CD8-positive, alpha-beta memory T cell (primary cell): ENCODE measurements around the gene LYPLA2. TPM values are rescaled to one million over a fixed set of nuclear protein-coding genes. Genes with fewer than 3 reads are reported as not detected.

ENCODE experiments used
- CTCF ChIA-PET: fragments of 350-600 bp; sonication (Branson Sonifier 250); formaldehyde crosslinking; loops from one replicate; lab custom pipeline; 2021; ENCODE audit warnings: antibody characterized with exemption; lab: Charles Lee
- POLR2A ChIA-PET: fragments of 350-600 bp; sonication (Branson Sonifier 250); formaldehyde crosslinking; loops from one replicate; lab custom pipeline; 2021; ENCODE audit warnings: antibody characterized with exemption; lab: Charles Lee
- DNase-seq, 5 donors: peaks; one replicate each; pipeline versions ENCODE4 v3.0.0 to v3.0.0-alpha.2; 2020 to 2022; ENCODE audit warnings: mixed read lengths in 1 of 5
- H3K27ac ChIP-seq: one replicate; pipeline ENCODE4 v1.7.0; 2013; ENCODE audit warnings: low read depth, mild to moderate bottlenecking, low read length, moderate library complexity
- H3K27me3 ChIP-seq: 2 replicates; pipeline ENCODE4 v1.7.0; 2013; ENCODE audit warnings: low read length, mild to moderate bottlenecking; ENCODE audit not compliant: insufficient read depth, poor library complexity, severe bottlenecking
- H3K36me3 ChIP-seq: 2 replicates; pipeline ENCODE4 v1.7.0; 2013; ENCODE audit warnings: mild to moderate bottlenecking, low read length, moderate library complexity; ENCODE audit not compliant: insufficient read depth
- H3K4me1 ChIP-seq: 2 replicates; pipeline ENCODE4 v1.7.0; 2013; ENCODE audit warnings: mild to moderate bottlenecking, low read length, moderate library complexity; ENCODE audit not compliant: insufficient read depth
- H3K4me3 ChIP-seq: 2 replicates; pipeline ENCODE4 v1.7.0; 2013; ENCODE audit warnings: mild to moderate bottlenecking, low read length
- H3K9me3 ChIP-seq: 2 replicates; pipeline ENCODE4 v1.7.0; 2013; ENCODE audit warnings: mild to moderate bottlenecking, low read length
- H3K27ac Mint-ChIP-seq, 8 donors: one replicate each; pipeline ENCODE4 v1.8.0; 2020 to 2021; ENCODE audit warnings: mixed read lengths in 8 of 8, mild to moderate bottlenecking in 6 of 8, inconsistent platforms in 3 of 8, moderate library complexity in 3 of 8
- H3K27me3 Mint-ChIP-seq, 2 donors: one replicate each; pipeline ENCODE4 v1.8.0; 2020 to 2021; ENCODE audit warnings: mixed read lengths in 2 of 2, mild to moderate bottlenecking in 1 of 2, moderate library complexity in 1 of 2
- H3K36me3 Mint-ChIP-seq, 3 donors: one replicate each; pipeline ENCODE4 v1.8.0; 2020 to 2021; ENCODE audit warnings: mixed read lengths in 3 of 3, inconsistent platforms in 1 of 3, mild to moderate bottlenecking in 1 of 3
- H3K4me1 Mint-ChIP-seq, 3 donors: one replicate each; pipeline ENCODE4 v1.8.0; 2020 to 2021; ENCODE audit warnings: mixed read lengths in 3 of 3, inconsistent platforms in 1 of 3, mild to moderate bottlenecking in 1 of 3
- H3K4me3 Mint-ChIP-seq, 7 donors: one replicate each; pipeline ENCODE4 v1.8.0; 2020 to 2021; ENCODE audit warnings: mixed read lengths in 7 of 7, mild to moderate bottlenecking in 6 of 7, moderate library complexity in 4 of 7, inconsistent platforms in 2 of 7
- H3K9me3 Mint-ChIP-seq, 5 donors: one replicate each; pipeline ENCODE4 v1.8.0; 2020 to 2022; ENCODE audit warnings: mixed read lengths in 5 of 5, mild to moderate bottlenecking in 3 of 5, moderate library complexity in 2 of 5, inconsistent platforms in 1 of 5
- polyA plus RNA-seq: library from polyadenylated mRNA; unstranded; fragments of 300-500 nt; fragmentation: Illumina TruSeq; gene quantifications from one replicate; pipeline ENCODE4 v1.2.3, GENCODE V29; 2021
- total RNA-seq, 2 experiments: library from RNA; stranded (reverse); gene quantifications; one replicate each; pipeline ENCODE4 v1.2.3, GENCODE V29; 2021

LYPLA2 gene
- total RNA-seq (100 to 1,000 TPM in 1 of 2 experiments, 10 to 100 TPM in 1; 99.9 to 100 TPM), polyA plus RNA-seq (109 TPM)

GRCh38 chr1:23790696-23791515 is at the start of gene LYPLA2:
TSS of gene LYPLA2 (plus strand) at chr1:23791145. CDS start at chr1:23792683, 1,538 bp downstream.
- H3K36me3 ChIP-seq, result peaks cover 9% of the 10 kb centered on the region
- H3K27ac ChIP-seq, result peak within 1 kb of the TSS; percentile 83
- no peaks in the 10 kb centered on the region for H3K9me3 Mint-ChIP-seq
- CTCF ChIA-PET, result interaction anchor here (1.2 to 2.2 kb wide), 6 partner anchors 9 to 79 kb away, joined by 3 to 8 read pairs (median 4); partner anchors contain the start of gene GALE
- H3K36me3 Mint-ChIP-seq, result peaks cover 4 to 60% (median 12%) of the 10 kb centered on the region in 3 donors
- POLR2A ChIA-PET, result interaction anchor here (0.5 to 2.4 kb wide), 7 partner anchors 10 to 1231 kb away, joined by 3 to 19 read pairs (median 6); partner anchors contain the start of genes GALE, HMGCL and PITHD1
- peak within 1 kb of the TSS; percentile 90 to 98 (median 94) for H3K4me3 Mint-ChIP-seq
- H3K9me3 ChIP-seq, result no peaks in the 10 kb centered on the region
- no peaks in the 10 kb centered on the region for H3K27me3 Mint-ChIP-seq
- H3K27ac Mint-ChIP-seq, result peak within 1 kb of the TSS; percentile 87 to 99 (median 96)
- DNase-seq, result peak; percentile 78 to 91 (median 84)
- peak within 1 kb of the TSS; percentile 95 for H3K4me3 ChIP-seq
- no peaks in the 10 kb centered on the region for H3K27me3 ChIP-seq
- H3K4me1 ChIP-seq, result peaks cover 29% of the 10 kb centered on the region
- H3K4me1 Mint-ChIP-seq, result peaks cover 18 to 32% (median 24%) of the 10 kb centered on the region in 3 donors

DNA sequence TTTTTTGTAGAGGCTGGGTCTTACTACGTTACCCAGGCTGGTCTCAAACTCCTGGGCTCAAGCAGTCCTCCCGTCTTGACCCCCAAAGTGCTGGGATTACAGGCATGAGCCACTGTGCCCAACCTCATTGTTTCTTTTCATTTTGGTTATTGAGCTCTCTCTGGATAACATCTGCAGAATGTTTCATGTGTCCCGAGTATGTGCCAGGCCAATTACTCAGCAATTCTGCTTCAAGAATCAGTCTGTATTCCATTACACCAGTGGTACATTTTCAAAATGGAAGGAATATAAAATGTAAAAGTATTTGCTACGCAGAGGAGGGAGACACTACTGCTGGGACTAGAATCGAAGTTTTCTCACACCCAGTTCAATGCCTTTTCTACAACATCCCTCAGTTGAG is 49.3 kb upstream of the LYPLA2 start:
- no peak overlapping the region for H3K27ac ChIP-seq
- no peak for DNase-seq
- POLR2A ChIA-PET, result no interaction called here
- Mint-ChIP-seq H3K4me3 (peak overlapping the region in 6 of 7 donors; percentile 90 to 96 (median 90)), H3K36me3 (peaks cover 0 to 14% (median 1%) of the 10 kb centered on the region in 3 donors), H3K27ac (peak overlapping the region in 5 of 8 donors; percentile 80 to 94 (median 94)), H3K27me3 (no peaks in the 10 kb centered on the region), H3K9me3 (no peaks in the 10 kb centered on the region), H3K4me1 (peaks cover 28 to 34% (median 30%) of the 10 kb centered on the region in 3 donors)
- peaks cover 26% of the 10 kb centered on the region for H3K4me1 ChIP-seq
- no peak overlapping the region for H3K4me3 ChIP-seq
- H3K27me3 ChIP-seq, result no peaks in the 10 kb centered on the region
- no peaks in the 10 kb centered on the region for H3K36me3 ChIP-seq
- CTCF ChIA-PET, result no interaction called here
- no peaks in the 10 kb centered on the region for H3K9me3 ChIP-seq

GRCh38 chr1:23742670-23743286 is 48.2 kb upstream of the LYPLA2 start:
- H3K4me3 Mint-ChIP-seq, result peak overlapping the region; percentile 90 to 96 (median 91)
- no peaks in the 10 kb centered on the region for H3K27me3 Mint-ChIP-seq
- H3K36me3 Mint-ChIP-seq, result peaks cover 0 to 21% (median 7%) of the 10 kb centered on the region in 3 donors
- POLR2A ChIA-PET, result interaction anchor here (0.6 to 2.1 kb wide), 4 partner anchors 19 to 51 kb away, joined by 3 to 14 read pairs (median 4); partner anchors contain the start of gene RPL11
- Histone ChIP-seq H3K36me3 (no peaks in the 10 kb centered on the region), H3K4me3 (peak overlapping the region; percentile 79), H3K27me3 (no peaks in the 10 kb centered on the region), H3K9me3 (no peaks in the 10 kb centered on the region), H3K27ac (peak overlapping the region; percentile 77), H3K4me1 (peaks cover 36% of the 10 kb centered on the region)
- no peaks in the 10 kb centered on the region for H3K9me3 Mint-ChIP-seq
- no peak for DNase-seq
- H3K27ac Mint-ChIP-seq, result peak overlapping the region; percentile 91 to 99 (median 94)
- CTCF ChIA-PET, result interaction anchor here (1.4 to 3.6 kb wide), 2 partner anchors 29 to 36 kb away, joined by 4 to 14 read pairs; partner anchors contain the start of gene PITHD1
- H3K4me1 Mint-ChIP-seq, result peaks cover 40 to 45% (median 42%) of the 10 kb centered on the region in 3 donors

DNA sequence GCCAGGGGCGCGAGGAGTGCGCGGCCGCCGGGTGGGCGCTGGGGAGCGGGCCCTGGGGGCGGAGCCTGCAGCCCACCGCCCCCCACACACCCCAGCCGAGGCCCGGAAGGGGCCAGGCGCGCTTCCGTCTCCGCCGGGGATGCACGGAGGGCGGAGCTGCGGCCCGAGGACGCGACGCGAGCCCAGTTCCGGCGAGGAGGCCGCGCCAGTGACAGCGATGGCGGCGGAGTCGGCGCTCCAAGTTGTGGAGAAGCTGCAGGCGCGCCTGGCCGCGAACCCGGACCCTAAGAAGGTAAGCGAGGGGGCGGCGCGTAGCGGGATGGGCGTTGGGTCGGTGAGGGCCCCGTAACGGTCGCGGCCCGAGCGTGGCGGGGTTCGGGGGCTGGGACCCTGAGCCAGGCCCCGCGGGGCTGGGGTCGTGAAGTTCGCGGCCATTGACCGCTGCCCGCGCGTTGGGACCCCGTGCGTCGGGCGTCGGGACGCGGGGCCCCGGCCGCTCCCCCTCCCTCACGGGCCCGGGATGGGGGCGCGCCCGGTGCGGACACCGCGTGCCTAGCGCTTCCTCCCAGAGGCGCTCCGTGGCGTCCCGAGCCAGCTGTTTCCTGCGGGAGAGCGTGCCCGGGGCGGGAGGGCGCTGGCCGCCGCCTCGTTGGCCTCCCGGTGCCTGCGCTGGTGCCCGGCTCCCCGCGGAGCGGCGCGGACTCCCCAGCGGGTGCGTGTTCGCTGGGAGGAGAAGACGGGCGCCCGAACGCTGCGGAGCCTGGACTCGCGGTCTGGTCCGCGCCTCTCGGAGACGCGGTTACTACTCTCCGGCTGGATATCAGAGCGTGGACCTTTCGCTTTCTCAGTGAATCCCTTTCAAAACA is 47.4 kb upstream of the LYPLA2 start, which contains the start of gene ELOA:
Gene ELOA (plus strand): TSS at position 185 of the 866 bp plus-strand sequence. CDS start 33 bp downstream, at position 218.
- peak; percentile 68 to 85 (median 70) for DNase-seq
- peak within 1 kb of the TSS; percentile 79 for H3K4me3 ChIP-seq
- H3K27me3 ChIP-seq, result no peaks in the 10 kb centered on the region
- peak within 1 kb of the TSS; percentile 92 to 99 (median 94) for H3K27ac Mint-ChIP-seq
- ChIA-PET CTCF (interaction anchor here (0.7 to 3.6 kb wide), 5 partner anchors 9 to 86 kb away, joined by 3 to 14 read pairs (median 4); partner anchors contain the start of genes PITHD1 and RPL11), POLR2A (interaction anchor here (0.7 to 2.1 kb wide), 6 partner anchors 10 to 375 kb away, joined by 3 to 14 read pairs (median 4); partner anchors contain the start of gene RPL11)
- H3K4me1 ChIP-seq, result peaks cover 41% of the 10 kb centered on the region
- peak within 1 kb of the TSS; percentile 90 to 98 (median 91) for H3K4me3 Mint-ChIP-seq
- H3K36me3 Mint-ChIP-seq, result peaks cover 0 to 24% (median 7%) of the 10 kb centered on the region in 3 donors
- no peaks in the 10 kb centered on the region for H3K27me3 Mint-ChIP-seq
- peak within 1 kb of the TSS; percentile 77 for H3K27ac ChIP-seq
- H3K9me3 ChIP-seq, result no peaks in the 10 kb centered on the region
- H3K9me3 Mint-ChIP-seq, result no peaks in the 10 kb centered on the region
- H3K4me1 Mint-ChIP-seq, result peaks cover 46 to 53% (median 49%) of the 10 kb centered on the region in 3 donors
- H3K36me3 ChIP-seq, result no peaks in the 10 kb centered on the region

DNA sequence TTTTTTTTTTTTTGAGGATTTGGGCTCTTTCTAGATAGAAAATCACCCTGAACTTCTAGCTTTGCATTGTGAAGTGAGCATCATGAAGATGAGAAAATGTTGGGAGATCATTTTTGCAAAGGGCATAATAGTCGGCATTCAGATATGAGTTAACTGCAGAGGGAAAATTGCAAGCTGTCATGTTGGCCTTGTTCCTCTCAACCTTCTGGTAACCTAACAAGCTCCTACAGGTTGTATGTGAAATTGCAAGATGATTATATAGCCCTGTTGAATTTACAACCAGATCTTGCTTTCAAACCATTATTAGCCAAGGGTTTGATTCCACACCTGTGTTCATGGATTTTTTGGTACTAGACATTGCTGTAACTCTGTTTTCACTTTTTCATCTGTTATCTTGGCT is 45.4 kb upstream of the LYPLA2 start:
- H3K4me1 Mint-ChIP-seq, result peaks cover 55 to 64% (median 60%) of the 10 kb centered on the region in 3 donors
- peaks cover 43% of the 10 kb centered on the region for H3K4me1 ChIP-seq

DNA sequence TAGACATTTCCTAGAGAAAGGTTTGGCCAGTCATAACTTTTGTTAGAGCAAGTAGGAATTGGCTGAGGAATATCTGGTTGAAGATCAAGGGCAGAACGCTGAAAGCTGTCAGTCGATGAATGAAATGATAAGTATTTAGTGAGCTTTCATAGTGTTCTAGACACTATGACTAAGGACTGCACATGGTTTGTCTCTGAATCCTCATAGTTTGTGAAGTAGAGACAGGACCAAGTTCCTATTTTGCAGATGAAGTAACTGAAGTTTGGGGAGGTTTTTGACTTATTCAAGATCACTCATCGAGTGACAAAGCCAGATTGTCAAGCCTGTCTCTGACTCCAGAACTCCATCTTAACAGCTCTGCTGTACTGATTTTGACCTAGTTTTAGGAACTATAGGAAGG is 42.9 kb upstream of the LYPLA2 start:
- ChIA-PET POLR2A (no interaction called here), CTCF (interaction anchor here (1.0 to 1.5 kb wide), 2 partner anchors 18 to 24 kb away, joined by 3 read pairs; no protein-coding TSS in a partner anchor)
- Histone ChIP-seq H3K27ac (no peak overlapping the region), H3K4me3 (no peak overlapping the region), H3K4me1 (peaks cover 35% of the 10 kb centered on the region), H3K36me3 (peaks cover 27% of the 10 kb centered on the region), H3K9me3 (no peaks in the 10 kb centered on the region), H3K27me3 (no peaks in the 10 kb centered on the region)
- H3K4me3 Mint-ChIP-seq, result no peak overlapping the region
- DNase-seq, result no peak
- H3K27ac Mint-ChIP-seq, result peak overlapping the region in 6 of 8 donors; percentile 24 to 70 (median 62)
- H3K36me3 Mint-ChIP-seq, result peaks cover 7 to 57% (median 18%) of the 10 kb centered on the region in 3 donors
- H3K27me3 Mint-ChIP-seq, result no peaks in the 10 kb centered on the region
- H3K4me1 Mint-ChIP-seq, result peaks cover 52 to 63% (median 53%) of the 10 kb centered on the region in 3 donors
- H3K9me3 Mint-ChIP-seq, result no peaks in the 10 kb centered on the region

More for the DNA sequence above, 45.4 kb upstream of the LYPLA2 start:
- Mint-ChIP-seq H3K36me3 (peaks cover 0 to 35% (median 9%) of the 10 kb centered on the region in 3 donors), H3K9me3 (no peaks in the 10 kb centered on the region), H3K27ac (peak overlapping the region in 7 of 8 donors; percentile 61 to 97 (median 92)), H3K27me3 (no peaks in the 10 kb centered on the region), H3K4me3 (peak overlapping the region; percentile 57 to 98 (median 89))
- POLR2A ChIA-PET, result interaction anchor here (0.7 kb wide), 1 partner anchor 35 kb away, joined by 4 read pairs; no protein-coding TSS in a partner anchor
- CTCF ChIA-PET, result interaction anchor here (1.7 to 3.6 kb wide), 2 partner anchors 26 to 33 kb away, joined by 4 to 14 read pairs; partner anchors contain the start of gene PITHD1
- DNase-seq, result peak in 1 of 5 donors; percentile 11
- Histone ChIP-seq H3K9me3 (no peaks in the 10 kb centered on the region), H3K27ac (no peak overlapping the region), H3K27me3 (no peaks in the 10 kb centered on the region), H3K36me3 (peaks cover 3% of the 10 kb centered on the region), H3K4me3 (no peak overlapping the region)
